Measurements from ENCODE around the gene DIP2A. TPM values are rescaled to one million over a fixed set of nuclear protein-coding genes. Genes with fewer than 3 reads are reported as not detected.

The DIP2A gene
- polyA plus RNA-seq, 1 donor from 2014 or later, result 45.0 TPM

DNA sequence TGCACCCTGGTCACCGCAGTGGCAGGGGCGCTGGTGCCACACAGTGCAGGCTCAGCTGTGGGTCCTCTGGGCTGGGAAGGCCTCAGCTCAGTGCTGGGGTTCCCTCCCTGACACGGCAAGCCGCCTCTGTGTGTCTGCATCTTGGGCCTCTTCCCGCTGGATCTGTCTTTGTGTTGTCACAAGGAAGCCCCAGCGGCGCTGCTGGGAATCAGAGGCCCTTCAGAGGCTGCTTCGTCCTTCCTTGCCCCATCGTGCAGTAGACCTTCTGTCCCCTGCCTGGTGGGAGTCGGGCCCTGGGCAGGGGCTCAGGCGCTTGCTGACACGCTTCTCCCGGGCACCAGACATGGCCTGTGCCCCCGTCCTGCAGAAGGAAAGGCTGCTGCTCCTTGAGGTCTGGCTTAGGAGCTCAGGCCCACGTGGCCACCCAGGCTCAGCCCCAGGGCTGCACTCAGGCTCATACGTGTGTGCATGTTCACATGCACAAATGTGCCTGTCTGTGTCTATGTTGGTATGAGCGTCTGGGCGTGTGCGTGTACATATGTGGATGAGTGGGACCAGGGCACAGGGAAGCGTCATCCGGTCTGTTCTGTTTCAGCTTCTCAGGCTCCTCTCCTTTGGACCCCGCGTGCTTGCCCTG lies 24.3 kb upstream of the DIP2A start:
- Histone ChIP-seq H3K27ac (ENCODE audit: low read length) (no peak overlapping the region), H4K20me1 (ENCODE audit: insufficient read depth) (no peaks in the 10 kb centered on the region), H3F3A (ENCODE audit: insufficient read depth, low read length, poor library complexity, severe bottlenecking) (no peaks in the 10 kb centered on the region), H3K9me3 (ENCODE audit: low read length) (no peaks in the 10 kb centered on the region), H3K79me2 (replicated peaks; ENCODE audit: insufficient read depth, low read length) (no peaks in the 10 kb centered on the region), H3K36me3 (ENCODE audit: insufficient read depth, low read length) (no peaks in the 10 kb centered on the region), H2AFZ (ENCODE audit: low read depth, low read length) (no peak overlapping the region), H3K27me3 (ENCODE audit: insufficient read depth, low read depth, low read length) (no peaks in the 10 kb centered on the region), H3K4me2 (ENCODE audit: low read length) (no peak overlapping the region), H3K9me2 (ENCODE audit: insufficient read depth, low read length) (no peaks in the 10 kb centered on the region), H3K4me3 (ENCODE audit: low read length) (no peak overlapping the region), H3K9ac (ENCODE audit: low read length) (no peak overlapping the region)
- TF ChIP-seq EZH2 (IDR thresholded peaks at IDR 0.05; ENCODE audit: borderline replicate concordance, insufficient read depth, low read length, poor library complexity, severe bottlenecking) (no peak), MXI1 (conservative IDR thresholded peaks at IDR 0.05; ENCODE audit: poor library complexity, severe bottlenecking) (no peak), TAF1 (IDR thresholded peaks at IDR 0.05; ENCODE audit: low read depth) (no peak), POLR2AphosphoS5 (IDR thresholded peaks at IDR 0.05) (no peak), EP300 (conservative IDR thresholded peaks at IDR 0.05; ENCODE audit: poor library complexity, severe bottlenecking) (no peak), RAD21 (conservative IDR thresholded peaks at IDR 0.05) (no peak), SMC3 (conservative IDR thresholded peaks at IDR 0.05; ENCODE audit: poor library complexity) (no peak)
- TF ChIP-seq, protein P1, sequence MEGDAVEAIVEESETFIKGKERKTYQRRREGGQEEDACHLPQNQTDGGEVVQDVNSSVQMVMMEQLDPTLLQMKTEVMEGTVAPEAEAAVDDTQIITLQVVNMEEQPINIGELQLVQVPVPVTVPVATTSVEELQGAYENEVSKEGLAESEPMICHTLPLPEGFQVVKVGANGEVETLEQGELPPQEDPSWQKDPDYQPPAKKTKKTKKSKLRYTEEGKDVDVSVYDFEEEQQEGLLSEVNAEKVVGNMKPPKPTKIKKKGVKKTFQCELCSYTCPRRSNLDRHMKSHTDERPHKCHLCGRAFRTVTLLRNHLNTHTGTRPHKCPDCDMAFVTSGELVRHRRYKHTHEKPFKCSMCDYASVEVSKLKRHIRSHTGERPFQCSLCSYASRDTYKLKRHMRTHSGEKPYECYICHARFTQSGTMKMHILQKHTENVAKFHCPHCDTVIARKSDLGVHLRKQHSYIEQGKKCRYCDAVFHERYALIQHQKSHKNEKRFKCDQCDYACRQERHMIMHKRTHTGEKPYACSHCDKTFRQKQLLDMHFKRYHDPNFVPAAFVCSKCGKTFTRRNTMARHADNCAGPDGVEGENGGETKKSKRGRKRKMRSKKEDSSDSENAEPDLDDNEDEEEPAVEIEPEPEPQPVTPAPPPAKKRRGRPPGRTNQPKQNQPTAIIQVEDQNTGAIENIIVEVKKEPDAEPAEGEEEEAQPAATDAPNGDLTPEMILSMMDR (IDR thresholded peaks at IDR 0.05; ENCODE audit: poor library complexity, severe bottlenecking), result no peak
- TF ChIP-seq, protein P2, sequence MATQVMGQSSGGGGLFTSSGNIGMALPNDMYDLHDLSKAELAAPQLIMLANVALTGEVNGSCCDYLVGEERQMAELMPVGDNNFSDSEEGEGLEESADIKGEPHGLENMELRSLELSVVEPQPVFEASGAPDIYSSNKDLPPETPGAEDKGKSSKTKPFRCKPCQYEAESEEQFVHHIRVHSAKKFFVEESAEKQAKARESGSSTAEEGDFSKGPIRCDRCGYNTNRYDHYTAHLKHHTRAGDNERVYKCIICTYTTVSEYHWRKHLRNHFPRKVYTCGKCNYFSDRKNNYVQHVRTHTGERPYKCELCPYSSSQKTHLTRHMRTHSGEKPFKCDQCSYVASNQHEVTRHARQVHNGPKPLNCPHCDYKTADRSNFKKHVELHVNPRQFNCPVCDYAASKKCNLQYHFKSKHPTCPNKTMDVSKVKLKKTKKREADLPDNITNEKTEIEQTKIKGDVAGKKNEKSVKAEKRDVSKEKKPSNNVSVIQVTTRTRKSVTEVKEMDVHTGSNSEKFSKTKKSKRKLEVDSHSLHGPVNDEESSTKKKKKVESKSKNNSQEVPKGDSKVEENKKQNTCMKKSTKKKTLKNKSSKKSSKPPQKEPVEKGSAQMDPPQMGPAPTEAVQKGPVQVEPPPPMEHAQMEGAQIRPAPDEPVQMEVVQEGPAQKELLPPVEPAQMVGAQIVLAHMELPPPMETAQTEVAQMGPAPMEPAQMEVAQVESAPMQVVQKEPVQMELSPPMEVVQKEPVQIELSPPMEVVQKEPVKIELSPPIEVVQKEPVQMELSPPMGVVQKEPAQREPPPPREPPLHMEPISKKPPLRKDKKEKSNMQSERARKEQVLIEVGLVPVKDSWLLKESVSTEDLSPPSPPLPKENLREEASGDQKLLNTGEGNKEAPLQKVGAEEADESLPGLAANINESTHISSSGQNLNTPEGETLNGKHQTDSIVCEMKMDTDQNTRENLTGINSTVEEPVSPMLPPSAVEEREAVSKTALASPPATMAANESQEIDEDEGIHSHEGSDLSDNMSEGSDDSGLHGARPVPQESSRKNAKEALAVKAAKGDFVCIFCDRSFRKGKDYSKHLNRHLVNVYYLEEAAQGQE (IDR thresholded peaks at IDR 0.05; ENCODE audit: borderline replicate concordance), result no peak

DNA sequence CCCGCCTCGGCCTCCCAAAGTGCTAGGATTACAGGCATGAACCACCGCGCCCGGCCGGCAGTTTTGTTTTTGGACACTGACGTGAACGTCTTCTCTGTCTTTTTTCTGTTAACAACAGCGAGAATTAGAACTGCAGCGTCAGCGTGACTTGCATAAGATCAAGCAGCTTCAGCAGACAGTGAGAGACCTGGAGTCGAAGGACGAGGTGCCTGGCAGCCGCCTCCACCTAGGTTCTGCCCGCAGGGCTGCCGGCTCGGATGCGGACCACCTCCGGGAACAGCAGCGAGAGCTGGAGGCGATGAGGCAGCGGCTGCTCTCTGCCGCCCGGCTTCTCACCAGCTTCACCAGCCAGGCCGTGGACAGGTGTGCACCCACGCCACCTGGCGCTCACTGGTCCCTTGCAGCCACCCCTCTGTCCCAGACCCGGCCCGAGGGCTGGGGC lies 22.9 kb upstream of the DIP2A start:
- Histone ChIP-seq H3K9me2 (ENCODE audit: insufficient read depth, low read length) (no peaks in the 10 kb centered on the region), H3K9me3 (ENCODE audit: low read length) (no peaks in the 10 kb centered on the region), H3K9ac (ENCODE audit: low read length) (no peak overlapping the region), H3K4me2 (ENCODE audit: low read length) (no peak overlapping the region), H4K20me1 (ENCODE audit: insufficient read depth) (no peaks in the 10 kb centered on the region), H3K27me3 (ENCODE audit: insufficient read depth, low read depth, low read length) (no peaks in the 10 kb centered on the region), H3K27ac (ENCODE audit: low read length) (no peak overlapping the region), H3K4me3 (ENCODE audit: low read length) (no peak overlapping the region), H3F3A (ENCODE audit: insufficient read depth, low read length, poor library complexity, severe bottlenecking) (no peaks in the 10 kb centered on the region), H2AFZ (ENCODE audit: low read depth, low read length) (no peak overlapping the region), H3K79me2 (replicated peaks; ENCODE audit: insufficient read depth, low read length) (no peaks in the 10 kb centered on the region), H3K36me3 (ENCODE audit: insufficient read depth, low read length) (no peaks in the 10 kb centered on the region)
- TF ChIP-seq EP300 (conservative IDR thresholded peaks at IDR 0.05; ENCODE audit: poor library complexity, severe bottlenecking) (no peak), MXI1 (conservative IDR thresholded peaks at IDR 0.05; ENCODE audit: poor library complexity, severe bottlenecking) (no peak), RAD21 (conservative IDR thresholded peaks at IDR 0.05) (no peak)
- TF ChIP-seq, protein P1 (IDR thresholded peaks at IDR 0.05; ENCODE audit: poor library complexity, severe bottlenecking), result no peak
- TF ChIP-seq, protein P2 (IDR thresholded peaks at IDR 0.05; ENCODE audit: borderline replicate concordance), result no peak
